ENCODE measurements around the gene FHL2. TPM values are rescaled to one million over a fixed set of nuclear protein-coding genes. Genes with fewer than 3 reads are reported as not detected.

Gene FHL2
- total RNA-seq, 1 experiment from 2014 or later, result 109 TPM

DNA sequence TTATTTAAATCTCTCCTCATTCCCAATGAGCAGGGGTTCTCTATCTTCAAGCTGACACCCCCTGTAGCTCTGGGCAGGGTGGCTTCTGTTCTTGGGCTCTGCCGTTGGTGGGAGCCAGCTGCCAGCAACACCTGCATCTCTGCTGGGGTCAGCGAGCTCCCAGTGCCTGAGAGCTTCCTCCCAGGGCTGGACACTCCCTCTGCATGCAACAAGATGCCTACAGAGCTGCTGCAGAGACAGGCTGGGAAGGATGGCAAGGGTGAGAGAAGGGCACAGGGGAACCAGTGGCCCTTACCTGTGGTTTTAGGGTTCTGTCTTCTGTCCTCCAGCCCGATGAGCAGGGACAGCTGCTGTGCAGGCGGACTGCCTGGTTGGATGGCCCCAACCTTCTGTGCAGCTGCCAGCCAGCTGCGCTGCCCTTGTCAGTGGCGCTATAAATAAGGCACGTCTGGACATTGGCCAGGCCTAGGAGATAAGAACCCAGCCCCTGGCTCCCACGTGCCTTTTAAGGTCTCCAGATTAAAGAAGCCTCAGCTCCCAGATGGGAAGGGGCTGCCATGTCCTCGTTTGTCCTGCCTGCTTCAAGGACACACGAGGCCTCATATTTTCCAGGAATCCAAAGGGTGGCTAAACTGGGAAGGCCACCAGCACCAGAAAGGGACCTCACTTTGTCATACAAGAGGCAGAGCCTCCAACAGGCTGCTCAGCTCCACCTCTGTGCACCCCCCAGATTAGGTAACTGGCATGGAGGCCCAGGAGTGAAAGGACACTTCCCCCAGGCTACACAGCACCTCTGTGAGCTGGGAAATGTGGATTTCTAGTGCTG, 39.5 kb upstream of the FHL2 start:
- CTCF ChIA-PET, result no interaction called here
- Histone ChIP-seq H3K36me3 (ENCODE audit: low read depth) (no peaks in the 10 kb centered on the region), H3K27me3 (ENCODE audit: insufficient read depth, low read depth) (no peaks in the 10 kb centered on the region), H3K4me2 (no peak overlapping the region), H3K4me3 (no peak overlapping the region), H4K20me1 (ENCODE audit: insufficient read depth) (no peaks in the 10 kb centered on the region), H3F3A (ENCODE audit: insufficient read depth, low read depth) (peaks cover 4% of the 10 kb centered on the region; the same call in 1 of the 2 replicates), H2AFZ (no peak overlapping the region), H3K79me2 (ENCODE audit: low read depth) (no peaks in the 10 kb centered on the region), H3K9me2 (ENCODE audit: insufficient read depth) (no peaks in the 10 kb centered on the region), H3K4me1 (replicated peaks; ENCODE audit: insufficient read depth) (peaks cover 19% of the 10 kb centered on the region), H3K9me3 (ENCODE audit: insufficient read depth, low read depth) (no peaks in the 10 kb centered on the region), H3K27ac (no peak overlapping the region)
- DNase-seq, result no peak
- BruUV-seq (replicated peaks), result no TSS peak
- TF ChIP-seq EZH2 (IDR thresholded peaks at IDR 0.05; ENCODE audit: low read depth), result no peak
- TF ChIP-seq, protein P1, sequence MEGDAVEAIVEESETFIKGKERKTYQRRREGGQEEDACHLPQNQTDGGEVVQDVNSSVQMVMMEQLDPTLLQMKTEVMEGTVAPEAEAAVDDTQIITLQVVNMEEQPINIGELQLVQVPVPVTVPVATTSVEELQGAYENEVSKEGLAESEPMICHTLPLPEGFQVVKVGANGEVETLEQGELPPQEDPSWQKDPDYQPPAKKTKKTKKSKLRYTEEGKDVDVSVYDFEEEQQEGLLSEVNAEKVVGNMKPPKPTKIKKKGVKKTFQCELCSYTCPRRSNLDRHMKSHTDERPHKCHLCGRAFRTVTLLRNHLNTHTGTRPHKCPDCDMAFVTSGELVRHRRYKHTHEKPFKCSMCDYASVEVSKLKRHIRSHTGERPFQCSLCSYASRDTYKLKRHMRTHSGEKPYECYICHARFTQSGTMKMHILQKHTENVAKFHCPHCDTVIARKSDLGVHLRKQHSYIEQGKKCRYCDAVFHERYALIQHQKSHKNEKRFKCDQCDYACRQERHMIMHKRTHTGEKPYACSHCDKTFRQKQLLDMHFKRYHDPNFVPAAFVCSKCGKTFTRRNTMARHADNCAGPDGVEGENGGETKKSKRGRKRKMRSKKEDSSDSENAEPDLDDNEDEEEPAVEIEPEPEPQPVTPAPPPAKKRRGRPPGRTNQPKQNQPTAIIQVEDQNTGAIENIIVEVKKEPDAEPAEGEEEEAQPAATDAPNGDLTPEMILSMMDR (conservative IDR thresholded peaks at IDR 0.05), result no peak
- POLR2A ChIA-PET (ENCODE audit: unreplicated experiment), result interaction anchor here (0.7 kb wide), 1 partner anchor 13 kb away, joined by 3 read pairs; no protein-coding TSS in a partner anchor
- intact Hi-C loops (cut with micrococcal nuclease; ENCODE audit: unreplicated experiment), result no loop called here

DNA sequence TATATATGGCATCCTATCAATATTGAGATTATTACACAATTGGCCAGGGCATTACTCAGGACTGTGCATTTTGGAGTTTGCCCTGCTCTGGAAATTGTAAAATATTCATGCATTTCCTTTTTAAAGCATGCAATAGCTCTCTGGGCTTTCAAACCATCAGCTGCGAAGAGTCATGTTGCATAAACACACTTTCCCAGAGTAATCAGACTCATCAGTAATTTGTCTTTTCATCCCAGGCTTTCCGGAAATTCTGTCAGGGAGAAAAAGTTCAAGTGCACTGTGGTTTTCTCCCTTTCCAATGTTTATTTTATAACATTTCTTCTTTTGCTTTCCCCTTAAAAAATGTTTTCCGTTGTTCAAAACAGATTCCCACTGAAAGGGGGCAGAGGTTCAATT, 38.9 kb upstream of the FHL2 start:
- no peak overlapping the region for H3K27ac ChIP-seq
- no peak for DNase-seq
- H4K20me1 ChIP-seq (ENCODE audit: insufficient read depth), result no peaks in the 10 kb centered on the region
- H3K9me3 ChIP-seq (ENCODE audit: insufficient read depth, low read depth), result no peaks in the 10 kb centered on the region
- no peaks in the 10 kb centered on the region for H3K27me3 ChIP-seq (ENCODE audit: insufficient read depth, low read depth)
- no TSS peak for BruUV-seq (replicated peaks)
- CTCF ChIA-PET, result no interaction called here
- H3K4me2 ChIP-seq, result no peak overlapping the region
- H3K79me2 ChIP-seq (ENCODE audit: low read depth), result no peaks in the 10 kb centered on the region
- intact Hi-C loops (cut with micrococcal nuclease; ENCODE audit: unreplicated experiment), result no loop called here
- peaks cover 2% of the 10 kb centered on the region; the same call in 1 of the 2 replicates for H3F3A ChIP-seq (ENCODE audit: insufficient read depth, low read depth)
- POLR2A ChIA-PET (ENCODE audit: unreplicated experiment), result no interaction called here
- H3K4me3 ChIP-seq, result no peak overlapping the region
- peaks cover 13% of the 10 kb centered on the region for H3K4me1 ChIP-seq (replicated peaks; ENCODE audit: insufficient read depth)
- H2AFZ ChIP-seq, result no peak overlapping the region
- H3K9me2 ChIP-seq (ENCODE audit: insufficient read depth), result no peaks in the 10 kb centered on the region
- H3K36me3 ChIP-seq (ENCODE audit: low read depth), result no peaks in the 10 kb centered on the region
- TF ChIP-seq, protein P1 (conservative IDR thresholded peaks at IDR 0.05), result no peak
- TF ChIP-seq EZH2 (IDR thresholded peaks at IDR 0.05; ENCODE audit: low read depth), result no peak

DNA sequence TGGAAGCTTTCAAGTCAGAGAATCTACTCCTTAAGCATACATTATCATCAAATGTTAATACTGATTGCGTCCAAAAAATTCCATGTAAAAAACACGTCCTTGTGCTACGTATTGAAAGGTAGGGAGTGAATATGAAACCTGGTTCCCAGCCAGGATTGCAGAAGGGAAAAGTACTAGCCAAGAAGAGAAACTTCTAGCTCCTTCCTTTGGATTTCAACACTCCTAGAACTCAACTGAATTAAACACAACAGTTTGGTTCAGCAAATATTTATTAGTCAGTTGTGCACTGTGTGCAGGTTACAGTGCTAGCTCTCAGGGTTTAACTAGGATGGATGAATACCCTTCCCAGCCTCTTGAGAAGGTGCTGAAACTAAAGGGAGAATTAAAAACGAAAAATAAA, 33.9 kb upstream of the FHL2 start:
- Histone ChIP-seq H3F3A (ENCODE audit: insufficient read depth, low read depth) (no peaks in the 10 kb centered on the region), H3K9me2 (ENCODE audit: insufficient read depth) (no peaks in the 10 kb centered on the region), H3K79me2 (ENCODE audit: low read depth) (no peaks in the 10 kb centered on the region), H3K4me2 (no peak overlapping the region), H3K27ac (no peak overlapping the region), H4K20me1 (ENCODE audit: insufficient read depth) (no peaks in the 10 kb centered on the region), H3K4me3 (no peak overlapping the region), H3K27me3 (ENCODE audit: insufficient read depth, low read depth) (no peaks in the 10 kb centered on the region), H2AFZ (no peak overlapping the region), H3K9me3 (ENCODE audit: insufficient read depth, low read depth) (no peaks in the 10 kb centered on the region), H3K36me3 (ENCODE audit: low read depth) (no peaks in the 10 kb centered on the region), H3K4me1 (replicated peaks; ENCODE audit: insufficient read depth) (0 out of 2 replicates have a peak, but pooled peaks cover 3% of the 10 kb centered on the region)
- ChIA-PET CTCF (no interaction called here), POLR2A (ENCODE audit: unreplicated experiment) (interaction anchor here (0.6 to 0.7 kb wide), 2 partner anchors 16 to 124 kb away, joined by 4 read pairs; no protein-coding TSS in a partner anchor)
- BruUV-seq (replicated peaks), result no TSS peak
- DNase-seq, result no peak
- intact Hi-C loops (cut with micrococcal nuclease; ENCODE audit: unreplicated experiment), result no loop called here
- no peak for TF ChIP-seq EZH2 (IDR thresholded peaks at IDR 0.05; ENCODE audit: low read depth)
- TF ChIP-seq, protein P1 (conservative IDR thresholded peaks at IDR 0.05), result no peak
